CMK (cell line): ENCODE data around the gene USP17L27.
"Not testable (repeated sequence)": the region's sequence is repeated elsewhere in the genome, so short reads cannot be mapped to it uniquely, and the experiment has no call there.

Experiments used
- DNase-seq: peaks from one replicate; pipeline ENCODE4 v3.0.0-alpha.2; 2010; ENCODE audit warnings: low read depth

Gene USP17L27

DNA sequence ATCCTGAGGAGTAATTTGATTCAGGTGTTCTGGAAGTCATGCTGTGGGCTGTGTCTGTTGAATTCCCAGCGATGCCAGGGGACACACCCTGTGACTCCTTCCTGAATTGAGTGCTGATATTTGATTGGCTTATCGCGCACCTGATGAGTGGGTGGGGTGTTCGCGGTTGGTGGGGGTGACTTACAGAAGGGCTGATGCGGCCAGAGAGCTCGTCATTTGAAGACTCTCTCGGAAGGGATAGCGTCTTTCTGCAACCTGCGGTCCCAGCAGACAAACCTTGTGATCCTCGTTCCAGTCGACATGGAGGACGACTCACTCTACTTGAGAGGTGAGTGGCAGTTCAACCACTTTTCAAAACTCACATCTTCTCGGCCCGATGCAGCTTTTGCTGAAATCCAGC lies at the start of gene USP17L27:
Gene USP17L27 (plus strand): TSS at position 301 of the 400 bp plus-strand sequence. CDS start 0 bp downstream, at position 301.
- not testable (repeated sequence) for DNase-seq

- DNase-seq, result not testable (repeated sequence)
Observed at GRCh38 chr4:9324191-9324590, 19.8 kb upstream of the USP17L27 start.

DNA sequence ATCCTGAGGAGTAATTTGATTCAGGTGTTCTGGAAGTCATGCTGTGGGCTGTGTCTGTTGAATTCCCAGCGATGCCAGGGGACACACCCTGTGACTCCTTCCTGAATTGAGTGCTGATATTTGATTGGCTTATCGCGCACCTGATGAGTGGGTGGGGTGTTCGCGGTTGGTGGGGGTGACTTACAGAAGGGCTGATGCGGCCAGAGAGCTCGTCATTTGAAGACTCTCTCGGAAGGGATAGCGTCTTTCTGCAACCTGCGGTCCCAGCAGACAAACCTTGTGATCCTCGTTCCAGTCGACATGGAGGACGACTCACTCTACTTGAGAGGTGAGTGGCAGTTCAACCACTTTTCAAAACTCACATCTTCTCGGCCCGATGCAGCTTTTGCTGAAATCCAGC lies 19.1 kb upstream of the USP17L27 start, which contains the start of gene USP17L24:
Gene USP17L24 (plus strand): TSS at position 301 of the 400 bp plus-strand sequence. CDS start 0 bp downstream, at position 301.
- DNase-seq, result not testable (repeated sequence)

- not testable (repeated sequence) for DNase-seq
Observed at GRCh38 chr4:9329611-9330010, 14.3 kb upstream of the USP17L27 start, which contains the start of gene USP17L25. Gene USP17L25 (plus strand): TSS chr4:9329911. CDS start chr4:9329911, 0 bp downstream.

DNA sequence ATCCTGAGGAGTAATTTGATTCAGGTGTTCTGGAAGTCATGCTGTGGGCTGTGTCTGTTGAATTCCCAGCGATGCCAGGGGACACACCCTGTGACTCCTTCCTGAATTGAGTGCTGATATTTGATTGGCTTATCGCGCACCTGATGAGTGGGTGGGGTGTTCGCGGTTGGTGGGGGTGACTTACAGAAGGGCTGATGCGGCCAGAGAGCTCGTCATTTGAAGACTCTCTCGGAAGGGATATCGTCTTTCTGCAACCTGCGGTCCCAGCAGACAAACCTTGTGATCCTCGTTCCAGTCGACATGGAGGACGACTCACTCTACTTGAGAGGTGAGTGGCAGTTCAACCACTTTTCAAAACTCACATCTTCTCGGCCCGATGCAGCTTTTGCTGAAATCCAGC lies 9.6 kb upstream of the USP17L27 start, which contains the start of gene USP17L26:
Gene USP17L26 (plus strand): TSS at position 301 of the 400 bp plus-strand sequence. CDS start 0 bp downstream, at position 301.
- not testable (repeated sequence) for DNase-seq

GRCh38 chr4:9339103-9339502 lies 4.8 kb upstream of the USP17L27 start, which contains the start of gene USP17L5:
Gene USP17L5 (plus strand): TSS chr4:9339403. CDS start chr4:9339403, 0 bp downstream.
- DNase-seq, result not testable (repeated sequence)

- DNase-seq, result not testable (repeated sequence)
Observed at GRCh38 chr4:9348593-9348992, 4.6 kb downstream of the USP17L27 start, which contains the start of gene USP17L28. Gene USP17L28 (plus strand): TSS chr4:9348893. CDS start chr4:9348893, 0 bp downstream.

GRCh38 chr4:9350866-9351265 lies 6.9 kb downstream of the USP17L27 start:
- not testable (repeated sequence) for DNase-seq

GRCh38 chr4:9353338-9353737 lies 9.4 kb downstream of the USP17L27 start, which contains the start of gene USP17L29:
Gene USP17L29 (plus strand): TSS chr4:9353638. CDS start chr4:9353638, 0 bp downstream.
- not testable (repeated sequence) for DNase-seq

DNA sequence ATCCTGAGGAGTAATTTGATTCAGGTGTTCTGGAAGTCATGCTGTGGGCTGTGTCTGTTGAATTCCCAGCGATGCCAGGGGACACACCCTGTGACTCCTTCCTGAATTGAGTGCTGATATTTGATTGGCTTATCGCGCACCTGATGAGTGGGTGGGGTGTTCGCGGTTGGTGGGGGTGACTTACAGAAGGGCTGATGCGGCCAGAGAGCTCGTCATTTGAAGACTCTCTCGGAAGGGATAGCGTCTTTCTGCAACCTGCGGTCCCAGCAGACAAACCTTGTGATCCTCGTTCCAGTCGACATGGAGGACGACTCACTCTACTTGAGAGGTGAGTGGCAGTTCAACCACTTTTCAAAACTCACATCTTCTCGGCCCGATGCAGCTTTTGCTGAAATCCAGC lies 18.9 kb downstream of the USP17L27 start, which contains the start of gene USP17L30:
Gene USP17L30 (plus strand): TSS at position 301 of the 400 bp plus-strand sequence. CDS start 0 bp downstream, at position 301.
- not testable (repeated sequence) for DNase-seq

DNA sequence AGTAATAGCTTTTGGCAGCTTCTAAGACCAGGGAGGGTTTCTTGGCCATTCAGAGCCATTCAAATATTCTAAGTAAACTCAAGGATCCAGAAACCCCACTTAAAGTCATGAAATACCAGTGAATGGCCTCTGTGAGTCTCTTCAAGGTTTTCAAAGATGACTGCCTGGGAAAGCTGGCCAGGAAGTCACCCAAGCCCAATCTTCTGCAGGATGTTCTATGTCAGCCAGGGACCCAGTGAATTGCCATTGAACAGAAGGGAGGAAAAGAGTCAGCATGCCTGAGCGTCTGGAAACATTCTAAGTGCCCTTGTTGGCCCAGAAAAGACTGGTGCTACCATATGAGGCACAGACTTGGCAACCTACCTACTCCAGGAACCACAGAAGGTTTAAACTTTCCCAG lies 35.9 kb downstream of the USP17L27 start:
- not testable (repeated sequence) for DNase-seq

- not testable (repeated sequence) for DNase-seq
Observed at GRCh38 chr4:9381012-9381534, 37.1 kb downstream of the USP17L27 start.

- no peak for DNase-seq
Observed at GRCh38 chr4:9384126-9384525, 40.2 kb downstream of the USP17L27 start.

DNA sequence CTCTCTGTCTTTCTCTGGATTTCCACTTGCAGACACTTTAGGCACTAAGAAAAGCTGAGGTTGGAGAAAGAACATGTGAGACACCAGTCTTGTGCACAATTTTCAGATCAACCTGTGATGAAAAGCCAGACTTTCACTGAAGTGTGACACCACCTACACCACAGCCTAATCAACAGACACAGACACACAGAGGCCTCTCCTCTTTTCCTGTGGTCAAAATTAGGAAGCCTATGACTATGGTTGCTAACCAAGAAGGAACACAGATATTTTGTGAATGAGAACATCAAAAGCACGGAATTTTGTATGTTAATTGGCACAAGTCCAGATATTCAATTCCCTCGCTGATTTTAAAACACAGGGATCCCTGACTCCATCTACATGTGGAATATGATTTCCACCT lies 45.1 kb downstream of the USP17L27 start:
- DNase-seq, result not testable (repeated sequence)
